Natural killer cell (primary cell): Measurements from ENCODE around the gene MACROD2. TPM values are rescaled to one million over a fixed set of nuclear protein-coding genes. Genes with fewer than 3 reads are reported as not detected.

Experiments used
- ATAC-seq, 3 donors: fragments of 150-1000 bp in 2 of 3; fragments of 200-7000 bp in 1 of 3; cut with Tn5 transposase; 1 replicate in 1 of 3; 2 replicates in 2 of 3; pipeline ENCODE4 v1.10.0; 2021; ENCODE audit warnings: mild to moderate bottlenecking in 2 of 3, moderate library complexity in 2 of 3
- DNase-seq, 2 donors: peaks; one replicate each; pipeline versions ENCODE4 v3.0.0 to v3.0.0-alpha.2; 2013 to 2021; ENCODE audit warnings: mixed read lengths in 1 of 2
- H3K27ac ChIP-seq: one replicate; pipeline ENCODE4 v1.5.1; 2013; ENCODE audit warnings: mild to moderate bottlenecking, low read length
- H3K27me3 ChIP-seq: one replicate; pipeline ENCODE4 v1.6.1; 2013; ENCODE audit warnings: low read length; ENCODE audit not compliant: control insufficient read depth, insufficient read depth
- H3K36me3 ChIP-seq: one replicate; pipeline ENCODE4 v1.6.1; 2013; ENCODE audit warnings: low read length; ENCODE audit not compliant: control insufficient read depth, insufficient read depth
- H3K4me1 ChIP-seq: one replicate; pipeline ENCODE4 v1.6.1; 2013; ENCODE audit warnings: low read length; ENCODE audit not compliant: control insufficient read depth, insufficient read depth
- H3K4me3 ChIP-seq: one replicate; pipeline ENCODE4 v1.5.1; 2013; ENCODE audit warnings: low read length
- H3K9me3 ChIP-seq: one replicate; pipeline ENCODE4 v1.6.1; 2013; ENCODE audit warnings: low read length; ENCODE audit not compliant: control insufficient read depth, insufficient read depth
- H3K27ac Mint-ChIP-seq, 2 donors: one replicate each; pipeline ENCODE4 v1.8.0; 2022; ENCODE audit warnings: mild to moderate bottlenecking in 2 of 2, mixed read lengths in 2 of 2, moderate library complexity in 1 of 2
- H3K27me3 Mint-ChIP-seq, 2 donors: one replicate each; pipeline ENCODE4 v1.8.0; 2022; ENCODE audit warnings: low read depth in 2 of 2, mixed read lengths in 2 of 2
- H3K36me3 Mint-ChIP-seq: one replicate; pipeline ENCODE4 v1.8.0; 2022; ENCODE audit warnings: mixed read lengths
- H3K4me1 Mint-ChIP-seq, 2 donors: one replicate each; pipeline ENCODE4 v1.8.0; 2022; ENCODE audit warnings: mixed read lengths in 2 of 2
- H3K4me3 Mint-ChIP-seq: one replicate; pipeline ENCODE4 v1.8.0; 2022; ENCODE audit warnings: mild to moderate bottlenecking, moderate library complexity, mixed read lengths
- H3K9me3 Mint-ChIP-seq, 2 donors: one replicate each; pipeline ENCODE4 v1.8.0; 2022; ENCODE audit warnings: mixed read lengths in 2 of 2
- CTCF ChIP-seq: fragments of 200-600 bp; IDR thresholded peaks from one replicate; pipeline ENCODE4 v1.8.0; 2022; ENCODE audit warnings: antibody characterized with exemption
- WGBS: methylation state at CpG from one replicate; pipeline ENCODE4 v1.1.7; 2013; ENCODE audit warnings: missing lambda C conversion rate; ENCODE audit not compliant: insufficient coverage; 5-methylcytosine and 5-hydroxymethylcytosine counted together
- intact Hi-C: fragments of 100-400 bp; cut with micrococcal nuclease; formaldehyde crosslinking; loops from one replicate; pipeline ENCODE4 v1.14.2; 2022
- total RNA-seq, 4 donors: library from RNA; stranded (reverse); fragments of 120-200 nt in 1 of 4; gene quantifications; one replicate each; pipeline versions ENCODE4 v1.2.3 to v1.2.4, GENCODE V29; 2013 to 2022

MACROD2 gene
- total RNA-seq, 3 donors from 2014 or later (not counting 1 experiment from before 2014, with no cell fraction given): 0.19 to 0.88 TPM; not detected in 1

- Mint-ChIP-seq H3K4me3 (no peak overlapping the region), H3K36me3 (peaks cover 4% of the 10 kb centered on the region), H3K4me1 (no peaks in the 10 kb centered on the region), H3K9me3 (peaks cover 11 to 21% of the 10 kb centered on the region in 2 donors), H3K27me3 (no peaks in the 10 kb centered on the region), H3K27ac (no peak overlapping the region)
- ATAC-seq: no peak
- H3K27ac ChIP-seq: no peak overlapping the region
- intact Hi-C loops: no loop called here
- no peaks in the 10 kb centered on the region for H3K27me3 ChIP-seq
- no peaks in the 10 kb centered on the region for H3K9me3 ChIP-seq
- no peaks in the 10 kb centered on the region for H3K36me3 ChIP-seq
- H3K4me1 ChIP-seq: no peaks in the 10 kb centered on the region
- no peak overlapping the region for H3K4me3 ChIP-seq
- DNase-seq: no peak
- WGBS: 93% methylated on average over 4 of the region's 4 CpGs
- TF ChIP-seq CTCF: no peak
Observed at GRCh38 chr20:14498772-14499171, 503.5 kb downstream of the MACROD2 start.

- DNase-seq (no peak), ATAC-seq (no peak)
- H3K36me3 Mint-ChIP-seq: no peaks in the 10 kb centered on the region
- H3K27me3 Mint-ChIP-seq: no peaks in the 10 kb centered on the region
- H3K4me3 Mint-ChIP-seq: no peak overlapping the region
- Histone ChIP-seq H3K4me3 (no peak overlapping the region), H3K9me3 (no peaks in the 10 kb centered on the region), H3K36me3 (no peaks in the 10 kb centered on the region), H3K27ac (no peak overlapping the region), H3K27me3 (no peaks in the 10 kb centered on the region), H3K4me1 (no peaks in the 10 kb centered on the region)
- 100% methylated on average over 1 of the region's 1 CpG for WGBS
- H3K9me3 Mint-ChIP-seq: peaks cover 15 to 19% of the 10 kb centered on the region in 2 donors
- no peak overlapping the region for H3K27ac Mint-ChIP-seq
- intact Hi-C loops: no loop called here
- TF ChIP-seq CTCF: no peak
- H3K4me1 Mint-ChIP-seq: no peaks in the 10 kb centered on the region
Observed at GRCh38 chr20:14505476-14505875, 510.2 kb downstream of the MACROD2 start.

- no peak for DNase-seq
- H3K4me1 Mint-ChIP-seq: no peaks in the 10 kb centered on the region
- H3K4me3 Mint-ChIP-seq: no peak overlapping the region
- Histone ChIP-seq H3K36me3 (no peaks in the 10 kb centered on the region), H3K27me3 (no peaks in the 10 kb centered on the region), H3K27ac (no peak overlapping the region), H3K4me3 (no peak overlapping the region), H3K9me3 (no peaks in the 10 kb centered on the region), H3K4me1 (no peaks in the 10 kb centered on the region)
- no peak for TF ChIP-seq CTCF
- H3K27ac Mint-ChIP-seq: no peak overlapping the region
- H3K27me3 Mint-ChIP-seq: no peaks in the 10 kb centered on the region
- H3K9me3 Mint-ChIP-seq: peaks cover 24 to 26% of the 10 kb centered on the region in 2 donors
- no peak for ATAC-seq
- H3K36me3 Mint-ChIP-seq: no peaks in the 10 kb centered on the region
- intact Hi-C loops: no loop called here
- 79% methylated on average over 2 of the region's 2 CpGs for whole genome bisulfite sequencing
Observed at GRCh38 chr20:14507711-14508110, 512.4 kb downstream of the MACROD2 start.

- Mint-ChIP-seq H3K36me3 (no peaks in the 10 kb centered on the region), H3K4me3 (no peak overlapping the region), H3K27me3 (no peaks in the 10 kb centered on the region), H3K4me1 (no peaks in the 10 kb centered on the region), H3K9me3 (peaks cover 23 to 36% of the 10 kb centered on the region in 2 donors), H3K27ac (no peak overlapping the region)
- WGBS: 88% methylated on average over 1 of the region's 1 CpG
- no peaks in the 10 kb centered on the region for H3K36me3 ChIP-seq
- H3K9me3 ChIP-seq: no peaks in the 10 kb centered on the region
- TF ChIP-seq CTCF: no peak
- H3K27ac ChIP-seq: no peak overlapping the region
- no peaks in the 10 kb centered on the region for H3K27me3 ChIP-seq
- H3K4me1 ChIP-seq: no peaks in the 10 kb centered on the region
- intact Hi-C loops: no loop called here
- ATAC-seq (no peak), DNase-seq (no peak)
- H3K4me3 ChIP-seq: no peak overlapping the region
Observed at GRCh38 chr20:14510341-14510740, 515.0 kb downstream of the MACROD2 start.
